Mammary microvascular endothelial cell (primary cell): ENCODE data around the gene ZNRF3. TPM values are rescaled to one million over a fixed set of nuclear protein-coding genes. Genes with fewer than 3 reads are reported as not detected.

Source experiments
- total RNA-seq: library from RNA; depleted of rRNA; stranded (reverse); fragments of >200 nt; gene quantifications from 2 replicates; pipeline ENCODE4 v1.2.3, GENCODE V29; 2015

The ZNRF3 gene
- 4.9 and 5.1 TPM in 2 replicates for total RNA-seq

DNA sequence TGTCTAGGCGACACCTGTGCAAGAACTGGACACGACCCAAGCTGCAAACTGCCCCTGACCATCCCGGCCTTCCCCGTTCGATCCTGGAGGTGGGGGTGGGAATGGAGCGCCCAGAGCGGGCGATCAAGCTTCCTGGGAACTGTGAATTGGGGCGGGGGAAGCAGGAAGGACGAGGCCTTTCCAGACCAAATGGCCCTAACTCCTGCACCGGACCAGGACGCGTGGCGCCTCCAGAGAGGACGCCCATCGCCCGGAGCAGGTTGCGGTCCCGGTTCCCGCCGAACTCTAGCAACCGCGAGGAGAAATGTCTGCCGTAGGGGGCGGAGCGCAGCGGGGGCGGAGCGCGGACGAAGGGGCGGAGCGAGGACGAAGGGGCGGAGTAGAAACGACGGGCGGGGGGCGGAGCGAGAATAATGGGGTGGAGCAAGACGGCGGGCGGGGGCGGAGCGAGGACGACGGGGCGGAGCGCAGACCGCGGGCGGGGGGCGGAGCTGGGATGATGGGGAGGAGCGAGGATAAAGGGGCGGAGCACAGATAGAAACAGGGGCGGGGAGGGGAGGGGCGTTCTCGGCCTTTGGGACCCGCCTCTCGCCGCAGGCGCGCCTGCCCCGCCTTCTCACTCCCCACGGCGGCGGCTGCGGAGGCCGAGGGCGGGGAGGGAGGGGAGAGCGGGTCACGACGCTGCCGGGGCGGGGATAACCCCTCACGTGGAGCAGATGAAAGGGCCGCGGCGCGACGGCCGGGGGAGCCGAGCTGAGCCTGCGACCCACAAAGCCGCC is at the start of gene ZNRF3:
Gene ZNRF3 (plus strand): TSS at position 695 of the 779 bp plus-strand sequence. CDS start 195 bp downstream, outside the sequence.

DNA sequence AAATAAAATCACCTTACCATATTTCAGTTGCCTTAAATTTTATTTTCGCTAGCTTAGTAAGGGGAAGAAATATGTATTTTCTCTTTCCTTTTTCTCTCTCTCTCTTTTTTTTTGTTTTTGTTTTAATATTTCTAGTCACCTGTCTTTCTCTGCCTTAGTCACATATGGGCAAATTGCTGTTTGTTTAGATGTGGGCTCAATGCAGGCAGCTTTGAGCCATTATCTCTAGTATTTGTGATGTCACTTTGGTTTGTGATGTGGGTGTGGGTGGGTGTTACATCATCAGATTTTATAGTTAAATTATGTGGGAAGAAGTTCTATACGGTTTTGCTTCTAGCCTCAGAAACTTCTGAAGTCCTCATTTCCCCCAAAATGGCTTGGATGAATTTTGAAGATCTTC is 178.4 kb downstream of the ZNRF3 start, which contains the start of gene C22orf31:
Gene C22orf31 (minus strand): TSS at position 59 of the 400 bp plus-strand sequence. CDS start 39 bp downstream, at position 20.

DNA sequence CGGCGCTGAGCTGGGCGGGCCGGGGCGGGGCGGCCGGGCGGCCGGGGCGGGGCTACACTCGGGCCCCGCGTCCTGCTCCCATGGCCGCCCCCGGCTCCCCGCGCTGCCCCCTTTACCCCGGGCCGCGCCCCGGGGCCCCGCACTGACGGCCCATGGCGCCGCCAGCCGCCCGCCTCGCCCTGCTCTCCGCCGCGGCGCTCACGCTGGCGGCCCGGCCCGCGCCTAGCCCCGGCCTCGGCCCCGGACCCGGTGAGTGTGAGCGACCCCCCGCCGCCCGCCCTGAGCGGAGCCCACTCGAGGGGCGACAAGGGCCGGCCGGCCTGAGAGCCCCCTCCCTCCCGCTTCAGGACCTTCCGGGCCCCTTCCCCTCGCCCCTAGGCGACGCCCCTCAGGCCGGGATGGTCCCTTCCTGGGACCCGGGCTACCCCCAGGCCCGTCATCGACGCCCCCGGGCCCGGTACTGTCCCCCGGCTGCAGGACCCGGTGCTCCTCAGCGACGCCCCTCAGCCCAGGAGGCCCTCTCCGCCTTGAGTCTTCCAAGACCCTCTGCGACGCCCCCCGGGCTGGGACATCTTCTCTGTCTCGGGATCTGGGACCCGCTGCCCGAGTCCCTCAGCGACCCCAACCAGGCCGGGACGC is 189.7 kb downstream of the ZNRF3 start, which contains the start of gene KREMEN1:
Gene KREMEN1 (plus strand): TSS at position 57 of the 639 bp plus-strand sequence. CDS start 96 bp downstream, at position 153.

Other genes starting within 250 kb of the ZNRF3 start
- 19.0 and 24.9 TPM in 2 replicates for gene TTC28, start 203.7 kb upstream of the ZNRF3 start, total RNA-seq
- gene CHEK2, start 141.8 kb upstream of the ZNRF3 start, total RNA-seq, result 12.3 and 17.7 TPM in 2 replicates
- gene HSCB, start 141.5 kb upstream of the ZNRF3 start, total RNA-seq, result 26.6 and 27.2 TPM in 2 replicates
- gene CCDC117, start 110.9 kb upstream of the ZNRF3 start, total RNA-seq, result 17.2 and 19.4 TPM in 2 replicates
- 113 and 121 TPM in 2 replicates for gene XBP1, start 83.0 kb upstream of the ZNRF3 start, total RNA-seq
- not detected in 2 replicates for gene C22orf31, start 178.3 kb downstream of the ZNRF3 start, total RNA-seq
- gene KREMEN1, start 189.5 kb downstream of the ZNRF3 start, total RNA-seq, result 0.44 and 0.67 TPM in 2 replicates